ENCODE results near the gene STK24.

STK24 gene

DNA sequence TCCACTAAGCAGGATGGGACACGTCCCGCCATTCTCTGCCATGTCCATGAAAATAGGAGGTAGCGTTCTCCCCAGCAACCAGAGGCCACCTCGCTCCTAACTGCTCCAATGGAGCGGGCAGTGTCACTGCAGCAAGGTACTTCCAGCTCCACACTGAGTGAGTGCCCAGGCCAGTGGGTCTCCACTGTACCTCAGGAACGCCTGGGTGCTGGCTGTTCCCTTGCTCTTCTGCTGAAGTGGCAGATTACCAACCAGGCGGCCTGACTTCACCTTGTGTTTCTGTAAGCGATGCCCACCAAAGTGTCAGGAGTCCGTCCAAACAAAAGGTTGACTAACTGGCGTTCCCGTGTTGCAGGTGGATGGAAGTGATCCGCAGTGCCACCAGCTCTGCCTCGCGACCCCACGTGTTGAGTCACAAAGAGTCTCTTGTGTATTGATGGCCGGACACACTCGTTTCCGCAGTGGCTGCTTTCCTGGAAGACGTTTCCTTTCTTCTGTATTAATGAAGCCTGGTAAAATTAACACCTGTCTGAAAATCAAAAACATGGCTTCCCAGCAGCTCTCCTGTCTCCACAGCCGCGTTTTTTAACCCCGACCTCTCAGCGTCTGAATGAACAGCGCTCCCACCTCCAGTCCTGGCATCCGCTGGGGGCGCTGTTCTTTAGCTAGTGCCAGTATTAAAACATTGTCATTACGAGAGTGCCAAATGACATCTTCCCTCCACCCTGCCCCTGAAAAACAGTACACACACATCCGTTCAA is 128.8 kb downstream of the STK24 start:
- peak; percentile 18 for DNase-seq

DNA sequence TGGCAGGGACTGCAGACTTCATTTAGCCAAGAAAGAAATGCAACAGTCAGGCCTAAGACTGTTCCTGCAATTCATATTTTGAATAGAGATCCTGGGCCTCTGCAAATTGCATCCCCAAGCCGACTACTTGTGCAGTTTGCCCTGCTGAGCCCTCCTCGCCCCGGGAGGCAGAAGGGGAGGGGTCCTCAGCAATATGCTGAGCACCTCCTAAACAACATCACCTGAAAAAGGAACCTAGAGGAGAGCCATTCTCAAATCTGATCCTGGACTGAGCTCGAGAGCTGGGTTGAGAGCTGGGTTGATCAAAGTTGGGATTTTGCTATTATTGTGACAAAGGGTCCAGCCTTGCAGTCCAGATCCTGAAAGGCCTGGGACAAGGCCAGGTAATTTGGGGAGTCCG is 129.8 kb downstream of the STK24 start:
- no peak for DNase-seq

DNA sequence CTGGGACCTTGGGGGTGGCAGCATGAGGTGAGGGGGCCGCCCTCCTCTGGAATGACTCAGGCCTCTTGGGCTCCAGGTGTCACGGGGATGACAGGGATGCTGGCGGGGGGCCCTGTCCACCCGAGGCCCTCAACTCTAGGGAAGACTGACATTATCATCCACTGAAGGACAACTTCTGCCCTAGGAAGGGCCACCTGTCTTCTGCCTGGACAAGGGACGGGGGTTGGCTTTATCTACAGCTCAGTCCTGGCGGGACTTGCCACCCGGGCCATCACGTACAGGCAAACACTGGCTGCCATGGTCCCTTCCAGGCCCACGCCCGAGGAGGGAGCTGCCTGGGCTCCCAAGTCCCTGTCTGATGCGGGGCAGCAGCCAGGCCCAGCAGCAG is 130.7 kb downstream of the STK24 start:
- no peak for DNase-seq

DNA sequence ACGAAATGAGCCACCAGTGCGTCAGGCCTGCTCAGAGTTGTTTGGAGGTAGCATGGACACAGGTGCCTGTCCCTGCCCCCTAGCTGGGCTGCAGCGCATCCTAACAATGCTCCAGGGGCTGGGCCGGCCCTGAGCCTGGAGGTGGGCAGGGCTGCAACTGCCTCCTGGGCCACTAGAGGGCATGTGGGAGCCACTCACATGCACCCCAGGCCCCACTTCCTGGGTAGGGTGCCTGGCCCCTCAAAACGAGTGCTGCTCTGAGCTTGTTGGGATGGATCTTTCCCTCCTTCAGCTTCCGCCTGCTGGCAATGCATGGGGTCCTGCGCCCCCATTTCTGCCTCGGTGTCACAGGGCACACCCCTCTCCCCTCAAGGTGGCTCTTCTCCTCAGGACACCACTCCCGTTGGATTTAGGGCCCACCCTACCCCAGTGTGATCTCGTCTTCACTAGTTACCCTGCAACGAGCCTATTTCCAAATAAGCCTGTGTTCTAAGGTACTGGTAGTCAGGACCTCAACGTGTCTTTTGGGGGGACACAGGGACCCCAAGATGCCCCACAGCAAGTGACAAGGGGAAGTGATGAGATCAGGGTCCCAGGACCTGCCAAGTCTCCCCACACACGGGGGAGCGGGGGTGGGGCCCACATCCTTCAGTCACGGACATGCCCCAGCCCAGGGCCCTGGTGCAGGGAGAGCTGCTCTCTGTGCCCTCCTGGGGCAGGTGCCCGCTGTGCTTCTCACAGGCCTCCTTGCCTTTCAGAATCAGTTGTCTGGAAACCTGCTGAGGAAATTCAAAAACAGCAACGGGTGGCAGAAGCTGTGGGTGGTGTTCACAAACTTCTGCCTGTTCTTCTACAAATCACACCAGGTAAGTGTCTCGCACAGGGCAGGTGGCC is 131.3 kb downstream of the STK24 start:
- DNase-seq = peak; percentile 75

DNA sequence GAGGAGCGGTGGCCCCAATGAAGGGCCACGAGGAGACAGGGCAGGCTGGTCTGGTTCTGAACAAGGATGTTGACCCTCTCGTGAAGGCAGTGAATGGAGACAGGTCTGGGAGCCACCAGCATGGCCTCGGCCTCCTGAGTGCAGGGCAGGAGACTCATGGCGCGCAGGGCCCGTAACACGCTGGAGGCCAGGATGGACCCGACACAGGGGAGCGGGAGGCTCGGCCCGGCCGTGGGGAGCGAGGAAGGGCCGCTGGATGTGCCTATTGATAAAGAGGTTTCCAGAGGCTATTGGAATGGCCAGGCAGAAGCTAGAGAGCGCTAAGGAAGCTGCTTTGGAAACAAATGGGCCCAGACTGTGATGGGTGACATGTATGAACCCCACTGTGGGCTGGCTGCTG is 132.5 kb downstream of the STK24 start:
- DNase-seq = no peak

DNA sequence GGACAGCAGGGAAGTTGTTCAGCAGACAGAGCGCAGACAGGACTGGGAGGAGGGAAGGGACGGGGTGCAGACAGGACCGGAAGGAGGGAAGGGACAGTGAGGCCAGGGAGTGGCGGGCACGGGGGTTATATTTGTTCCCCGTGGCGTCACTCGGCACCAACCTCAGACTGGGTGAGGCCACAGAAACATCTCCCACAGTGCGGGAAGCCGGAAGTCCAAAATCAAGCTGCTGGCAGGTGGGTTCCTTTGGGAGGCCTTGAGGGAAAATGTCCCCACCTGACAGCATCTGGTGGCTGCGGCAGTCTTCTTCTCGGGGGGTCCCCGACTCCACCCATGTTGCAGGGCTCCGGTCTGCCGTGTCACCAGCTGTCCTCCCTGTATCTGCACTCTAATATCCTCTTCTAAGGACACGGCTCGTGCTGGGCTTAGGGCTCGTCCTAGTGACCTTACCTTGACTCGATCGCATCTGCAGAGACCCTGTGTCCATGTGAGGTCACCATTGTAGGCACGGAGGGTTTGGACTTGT is 133.0 kb downstream of the STK24 start:
- DNase-seq = no peak

DNA sequence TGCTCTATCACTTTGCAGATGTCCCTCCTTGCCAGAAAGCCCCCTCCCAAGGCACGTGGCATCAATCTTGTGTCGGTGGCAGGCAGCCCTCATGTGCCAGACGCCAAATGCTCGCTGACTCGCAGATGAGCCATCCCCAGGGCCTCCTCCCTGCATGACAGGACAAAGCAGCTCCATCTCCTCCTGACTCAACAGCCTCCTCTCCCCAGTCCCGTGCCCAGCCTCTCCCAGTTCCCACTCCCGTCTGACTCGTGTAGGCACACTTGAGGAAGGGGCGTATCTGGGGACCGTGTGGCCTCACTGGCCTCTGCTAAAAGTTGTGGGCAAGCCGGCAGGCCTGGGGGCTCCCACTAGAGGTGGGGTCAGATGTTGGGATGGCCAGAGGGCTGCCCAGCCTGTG is 133.6 kb downstream of the STK24 start:
- no peak for DNase-seq

DNA sequence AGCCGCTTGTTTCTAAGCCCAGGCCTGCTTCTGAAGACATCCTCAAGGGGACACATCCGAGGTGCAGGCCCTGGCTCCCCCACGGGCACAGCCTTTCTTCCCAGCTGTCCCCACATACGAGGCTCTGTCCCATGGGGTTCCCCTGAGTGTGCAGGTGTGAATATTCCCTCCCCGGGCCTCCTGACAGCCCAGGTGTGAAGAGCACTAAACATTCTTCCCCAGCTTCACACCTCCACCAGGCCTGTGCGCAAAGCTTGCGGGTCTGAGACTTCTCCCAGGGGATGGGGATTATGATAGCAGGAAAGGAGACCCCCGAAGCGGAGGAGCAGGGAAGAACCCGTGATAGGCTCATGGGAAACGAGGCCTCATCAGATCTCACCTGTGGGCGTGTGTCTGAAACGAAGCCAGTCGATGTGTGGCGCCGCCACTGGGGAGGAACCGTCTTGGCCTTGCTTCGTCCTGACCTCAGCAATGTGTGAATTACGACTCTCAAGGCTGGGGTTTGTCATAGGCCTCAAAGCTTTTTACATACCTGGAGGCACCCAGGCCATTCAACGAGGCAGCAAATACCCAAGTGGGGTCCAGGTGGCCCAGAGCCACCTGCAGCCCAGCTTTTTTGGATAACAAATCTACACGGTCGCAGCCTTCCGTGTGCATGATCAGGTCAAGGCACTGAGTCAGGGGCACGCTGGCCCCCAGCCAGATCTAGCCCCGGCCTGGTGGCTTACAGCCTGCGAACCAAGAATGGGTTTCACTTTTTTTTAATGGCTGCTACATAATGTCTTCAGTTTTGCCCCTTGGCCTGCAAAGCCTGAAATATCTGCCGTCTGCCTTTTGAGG is 134.3 kb downstream of the STK24 start:
- no peak for DNase-seq

DNA sequence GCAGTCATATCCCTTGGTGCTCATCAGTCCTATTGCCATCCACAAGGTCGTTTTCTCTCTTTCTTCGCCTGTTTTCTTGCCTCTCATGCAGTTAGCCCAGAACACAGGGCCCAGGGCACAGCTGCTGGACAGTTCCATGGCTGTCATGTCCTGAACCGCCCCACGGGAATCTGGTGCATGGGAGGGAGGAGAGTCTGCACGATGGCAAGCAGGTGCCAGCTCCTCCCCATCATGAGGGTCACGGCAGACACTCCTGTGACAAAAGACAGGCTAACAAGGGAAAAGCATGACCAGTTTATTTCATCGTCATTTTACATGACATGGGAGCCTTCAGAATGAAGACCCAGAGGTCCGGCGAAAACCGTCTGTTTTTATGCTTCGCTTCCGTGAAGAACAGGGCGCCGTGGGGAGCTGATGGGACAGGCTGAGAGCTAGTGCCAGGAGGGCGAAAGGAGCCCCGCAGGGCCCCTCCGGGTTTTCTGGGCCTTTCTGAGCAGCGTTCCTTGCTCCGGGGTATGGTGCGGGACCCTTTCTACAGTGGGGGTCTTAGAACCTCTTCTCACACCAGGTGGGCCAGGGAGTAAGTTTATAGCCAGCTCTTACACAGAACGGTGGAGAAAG is 135.7 kb downstream of the STK24 start:
- no peak for DNase-seq

DNA sequence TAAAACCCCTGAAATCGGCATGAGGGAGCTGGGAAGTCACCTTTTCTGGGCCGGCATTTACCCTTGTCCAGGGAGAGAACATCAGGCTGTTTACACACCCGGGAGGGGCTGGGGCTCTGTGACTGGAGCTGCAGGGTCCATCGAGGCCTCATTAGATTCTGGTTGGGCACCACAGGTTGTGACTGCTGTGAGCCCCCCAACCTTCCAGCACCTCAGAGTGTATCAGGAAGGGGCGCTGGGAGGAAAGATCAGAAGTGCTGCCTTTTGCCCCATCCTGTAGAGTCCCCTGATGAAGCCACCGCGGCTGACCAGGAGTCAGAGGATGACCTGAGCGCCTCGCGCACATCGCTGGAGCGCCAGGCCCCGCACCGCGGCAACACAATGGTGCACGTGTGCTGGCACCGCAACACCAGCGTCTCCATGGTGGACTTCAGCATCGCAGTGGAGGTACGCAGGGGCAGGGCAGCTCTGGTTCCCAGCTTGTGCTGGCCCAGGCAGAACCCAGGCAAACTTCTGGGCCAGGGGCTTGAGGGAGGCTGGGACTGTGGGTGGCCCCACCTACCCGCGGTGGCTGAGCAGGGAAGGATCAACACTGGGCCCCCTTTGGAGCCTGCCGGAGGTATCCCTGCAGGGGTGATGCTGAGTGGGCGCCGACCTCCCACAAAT is 136.4 kb downstream of the STK24 start:
- no peak for DNase-seq

DNA sequence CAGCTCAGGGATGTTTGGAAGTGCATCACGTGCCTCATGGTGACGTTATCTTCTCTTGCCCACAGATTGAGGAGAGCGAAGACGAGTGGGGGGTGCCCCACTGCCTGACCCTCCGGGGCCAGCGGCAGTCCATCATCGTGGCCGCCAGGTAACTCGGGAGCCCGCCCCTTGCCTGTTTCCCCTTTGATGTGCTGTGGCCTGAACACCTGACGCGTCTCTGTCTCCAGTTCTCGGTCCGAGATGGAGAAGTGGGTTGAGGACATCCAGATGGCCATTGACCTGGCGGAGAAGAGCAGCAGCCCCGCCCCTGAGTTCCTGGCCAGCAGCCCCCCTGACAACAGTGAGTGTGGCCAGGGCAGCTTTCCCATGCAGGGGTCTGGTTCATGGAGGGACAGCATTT is 137.0 kb downstream of the STK24 start:
- no peak for DNase-seq

DNA sequence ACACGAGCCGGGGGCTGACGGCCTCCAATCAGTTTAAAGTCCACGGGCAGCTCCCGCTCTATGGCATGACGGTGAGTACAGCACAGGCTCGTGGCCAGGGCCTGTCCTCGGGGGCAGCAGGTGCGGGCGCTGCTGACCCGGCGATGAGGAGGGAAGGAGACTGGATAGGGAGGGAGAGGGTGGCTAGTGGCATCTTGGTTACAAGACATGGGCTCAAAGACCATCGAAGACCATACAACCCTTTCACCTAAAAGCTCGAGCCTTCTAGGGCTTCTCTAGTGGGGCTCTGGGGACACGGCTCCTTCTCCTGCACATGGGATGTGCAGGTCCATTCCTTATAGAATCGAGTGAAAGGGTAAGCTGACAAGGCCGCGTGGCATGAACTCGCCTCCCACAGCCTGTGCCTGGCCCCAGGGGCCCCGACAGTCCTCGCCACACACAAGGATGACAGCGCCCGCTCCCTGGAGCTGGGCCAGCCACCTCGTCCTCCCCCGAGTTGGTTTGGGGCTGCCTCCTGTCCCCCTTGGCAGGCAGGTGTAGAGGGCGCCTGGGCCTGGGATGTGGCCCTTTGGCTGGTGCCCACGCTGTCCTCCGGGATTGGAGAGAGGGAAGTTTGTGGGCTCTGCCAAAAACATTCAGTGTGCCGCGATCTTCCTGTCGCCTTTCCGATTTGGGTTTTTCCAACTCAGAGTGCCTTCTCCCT is 137.6 kb downstream of the STK24 start:
- no peak for DNase-seq

DNA sequence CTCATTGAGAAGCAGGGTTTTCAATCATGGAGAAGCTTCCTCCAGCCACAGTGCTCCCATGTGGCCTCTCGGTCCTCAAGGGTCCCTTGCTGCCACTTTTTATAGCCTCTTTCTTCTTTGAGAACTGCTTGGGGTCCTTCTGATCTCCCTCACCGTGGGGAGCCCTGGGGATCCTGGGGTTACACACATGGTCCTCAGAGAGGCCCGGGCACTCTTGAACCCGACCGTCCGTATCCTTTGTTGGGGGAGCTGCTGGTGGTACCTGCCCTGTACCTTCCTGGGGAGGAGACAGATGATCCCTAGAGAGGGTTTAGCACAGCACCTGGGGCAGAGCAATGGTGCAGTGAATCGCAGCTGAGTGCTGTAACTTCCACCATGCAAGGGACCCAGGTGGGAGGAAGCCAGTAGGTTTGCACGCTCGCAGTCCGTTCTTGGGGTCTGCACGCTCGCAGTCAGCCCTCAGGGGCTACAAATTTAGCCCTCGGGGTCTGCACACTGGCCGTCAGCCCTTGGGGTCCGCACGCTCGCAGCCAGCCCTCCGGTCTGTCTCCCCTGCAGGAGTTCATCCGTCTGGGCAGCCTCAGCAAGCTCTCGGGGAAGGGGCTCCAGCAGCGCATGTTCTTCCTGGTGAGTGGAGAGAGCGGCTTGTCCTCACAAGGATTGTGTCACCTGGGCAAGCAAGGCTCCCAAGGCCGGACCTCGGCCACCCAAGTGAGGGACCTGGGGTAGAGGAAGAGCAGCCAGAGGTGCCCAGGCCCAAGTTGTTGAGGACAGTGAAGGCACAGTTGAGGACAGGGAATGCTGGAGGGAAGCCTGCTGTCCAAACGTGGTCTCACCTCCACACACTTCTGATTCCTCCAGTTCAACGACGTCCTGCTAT is 138.4 kb downstream of the STK24 start:
- DNase-seq = no peak

DNA sequence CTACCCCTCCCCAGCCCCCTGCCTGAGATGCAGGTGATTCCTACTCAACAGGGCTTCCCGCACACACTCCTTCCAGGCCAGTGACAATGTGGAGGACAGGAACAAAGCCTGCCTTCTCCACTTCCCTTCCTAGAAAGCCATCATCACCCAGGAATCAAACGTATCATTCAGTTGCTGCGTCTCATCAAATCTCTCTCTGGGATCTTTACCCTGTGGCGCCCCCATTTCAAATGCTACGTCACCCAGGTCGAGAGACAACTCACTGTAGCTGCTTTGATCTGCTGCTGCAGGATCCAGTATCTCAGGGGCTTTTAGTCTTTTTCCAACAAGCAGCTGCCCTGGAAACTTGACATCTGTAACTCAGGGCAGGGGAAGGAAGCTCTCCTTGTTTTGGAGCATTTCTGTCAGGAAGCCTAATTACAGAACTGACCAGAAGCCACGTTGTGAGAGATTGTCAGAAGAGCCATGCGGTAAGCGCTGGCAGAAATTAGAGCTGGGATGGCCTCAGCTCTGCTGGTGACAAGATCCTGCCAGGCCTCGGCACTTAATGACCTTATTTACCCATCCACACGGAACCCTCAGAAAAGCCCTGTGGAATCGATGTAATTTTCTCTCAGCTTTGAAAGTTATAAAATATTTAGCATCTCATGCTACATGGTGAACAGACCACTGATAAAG is 140.5 kb downstream of the STK24 start:
- DNase-seq = no peak

DNA sequence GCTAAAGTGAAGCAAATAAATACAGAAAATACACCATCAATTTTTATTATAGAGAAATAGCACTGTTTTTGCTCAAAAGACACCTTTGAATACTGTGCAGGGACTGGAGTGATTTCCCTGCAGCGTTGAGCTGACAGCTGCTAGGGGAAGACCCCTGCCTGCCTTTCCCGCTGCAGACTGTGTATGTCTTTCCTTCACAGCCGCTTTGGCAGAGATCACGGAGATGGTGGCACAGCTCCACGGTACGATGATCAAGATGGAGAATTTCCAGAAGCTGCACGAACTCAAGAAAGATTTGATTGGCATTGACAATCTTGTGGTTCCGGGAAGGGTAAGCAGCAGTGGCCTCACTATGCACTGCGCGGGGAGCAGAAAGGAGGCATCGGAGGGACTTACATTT is 141.5 kb downstream of the STK24 start:
- DNase-seq = no peak

DNA sequence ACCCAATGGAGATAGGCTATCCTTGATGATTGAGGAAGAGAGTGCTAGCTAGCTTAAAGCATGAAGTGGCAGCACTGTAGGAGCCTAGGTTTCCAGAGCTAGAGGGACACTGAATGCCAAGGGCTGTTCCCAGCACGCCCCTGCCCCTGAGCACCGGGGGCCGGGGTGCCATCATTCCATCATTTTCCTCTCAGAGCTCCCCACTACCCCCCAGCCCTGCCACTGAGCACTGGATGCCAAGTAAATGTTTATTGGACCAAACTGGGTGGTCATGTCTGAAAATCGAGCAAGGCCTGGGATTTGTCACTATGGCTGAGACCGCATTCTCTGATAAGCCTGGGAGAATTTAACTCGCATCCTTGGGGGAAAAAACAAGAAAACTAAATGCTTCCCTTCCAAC is 142.8 kb downstream of the STK24 start:
- no peak for DNase-seq

DNA sequence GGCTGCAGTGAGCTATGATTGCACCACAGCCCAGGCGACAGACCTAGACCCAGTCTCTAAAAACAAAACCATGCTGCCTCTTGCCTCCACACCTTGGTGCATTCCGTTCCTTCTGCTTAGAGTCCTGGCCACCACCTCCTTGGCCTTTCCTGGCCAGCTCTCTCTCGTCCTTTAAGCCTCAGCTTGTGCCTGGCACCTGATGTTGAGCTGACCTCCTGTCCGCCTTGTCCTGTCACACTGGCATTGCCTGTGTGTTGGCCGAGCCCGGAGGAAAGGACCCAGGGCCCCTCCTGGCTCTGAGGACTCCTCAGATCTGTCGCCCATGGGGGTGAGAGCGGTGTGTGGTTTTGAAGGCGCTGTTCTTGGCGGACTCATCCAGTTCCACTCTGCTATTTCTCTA is 143.3 kb downstream of the STK24 start:
- DNase-seq = no peak

DNA sequence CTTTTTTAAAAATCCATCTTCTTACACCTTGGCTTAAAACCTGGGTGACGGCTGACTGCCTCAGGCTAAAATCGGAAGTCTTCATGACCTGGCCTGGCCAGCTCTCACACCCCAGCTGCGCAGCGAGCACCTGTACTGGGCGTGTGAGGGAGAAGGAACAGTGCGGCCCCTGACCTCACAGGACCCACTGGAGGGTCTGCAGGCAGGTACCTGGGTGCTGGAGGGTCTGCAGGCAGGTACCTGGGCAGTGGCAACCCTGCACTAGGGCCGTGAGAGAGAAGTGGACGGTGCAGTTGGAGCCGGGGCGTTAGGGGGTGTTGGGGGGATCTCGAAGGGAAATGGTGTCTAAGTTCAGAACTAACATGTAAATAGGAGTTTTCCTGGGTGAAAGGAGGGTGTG is 144.3 kb downstream of the STK24 start:
- DNase-seq = no peak

DNA sequence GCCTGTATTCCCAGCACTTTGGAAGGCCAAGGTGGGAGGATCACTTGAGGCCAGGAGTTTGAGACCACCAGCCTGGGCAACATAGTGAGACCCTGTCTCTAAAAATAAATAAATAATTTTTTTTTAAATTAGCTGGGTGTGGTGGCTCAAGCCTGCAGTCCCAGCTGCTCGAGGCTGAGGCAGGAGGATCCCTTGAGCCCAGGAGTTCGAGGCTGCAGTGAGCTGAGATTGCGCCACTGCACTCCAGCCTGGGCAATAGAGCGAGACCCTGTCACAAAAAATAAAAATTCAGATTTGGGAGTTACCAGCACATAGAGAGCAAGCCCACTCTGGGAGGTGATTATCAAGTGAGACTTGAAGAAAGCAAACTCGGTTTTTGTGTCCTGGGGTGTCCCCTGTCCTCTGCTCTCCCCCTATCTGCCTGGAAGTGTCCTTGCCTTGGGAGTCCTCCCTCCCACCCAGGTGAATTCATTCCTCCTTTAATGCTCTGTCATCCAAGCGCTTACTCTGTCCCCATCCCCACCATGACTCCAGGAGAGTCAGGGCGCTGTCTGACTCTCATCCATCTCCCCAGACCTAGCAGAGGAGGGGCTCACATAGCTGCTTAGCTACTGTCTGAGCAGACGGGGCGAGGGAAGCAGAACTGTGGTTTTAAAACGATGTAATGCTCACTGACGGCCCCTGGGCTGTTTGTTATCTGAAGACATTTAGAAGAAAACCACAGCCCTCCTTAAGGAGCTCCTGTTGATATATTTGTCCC is 146.8 kb downstream of the STK24 start:
- no peak for DNase-seq
